Pancreas (tissue), 10 donors: ENCODE data around the gene KDM2B. TPM values are rescaled to one million over a fixed set of nuclear protein-coding genes. Genes with fewer than 3 reads are reported as not detected.

Experiments
- ATAC-seq, 4 donors: fragments of 200-7000 bp; cut with Tn5 transposase; one replicate each; pipeline versions ENCODE4 v1.8.0 to v1.9.1; 2020; ENCODE audit warnings: mild to moderate bottlenecking in 4 of 4, moderate library complexity in 4 of 4
- DNase-seq, 6 donors: peaks; one replicate each; pipeline ENCODE4 v3.0.0-alpha.2; 2020
- FAIRE-seq: peaks from 2 replicates; lab custom pipeline; 2012; peaks lifted over from hg19 to GRCh38; lab: Jason Lieb, UNC
- H3K27ac ChIP-seq, 4 donors: fragments of 200-600 bp; sonication (generic); 1 replicate in 3 of 4; 2 replicates in 1 of 4; pipeline versions ENCODE4 v1.5.0 to v1.8.0; 2020
- H3K27me3 ChIP-seq, 4 donors: fragments of 200-600 bp; one replicate each; pipeline ENCODE4 v1.8.0; 2021
- H3K36me3 ChIP-seq, 3 donors: fragments of 200-600 bp; sonication (generic) in 1 of 3; one replicate each; pipeline versions ENCODE4 v1.5.0 to v1.8.0; 2020 to 2021
- H3K4me1 ChIP-seq, 3 donors: fragments of 200-600 bp; one replicate each; pipeline ENCODE4 v1.8.0; 2021
- H3K4me3 ChIP-seq, 4 donors: fragments of 200-600 bp; sonication (generic) in 2 of 4; one replicate each; pipeline versions ENCODE4 v1.5.0 to v1.8.0; 2020 to 2021
- H3K9me3 ChIP-seq, 4 donors: fragments of 200-600 bp; one replicate each; pipeline ENCODE4 v1.8.0; 2021
- WGBS, 2 donors: extraction: QIAGEN DNeasy Blood & Tissue Kit; methylation state at CpG; one replicate each; pipeline ENCODE4 v1.1.7; 2013; 5-methylcytosine and 5-hydroxymethylcytosine counted together
- intact Hi-C, 3 donors: fragments of 100-400 bp; cut with DNase I; formaldehyde crosslinking; loops; one replicate each; pipeline versions ENCODE4 v1.11.1 to v1.14.2; 2022
- polyA plus RNA-seq, 2 donors: library from polyadenylated mRNA; stranded (reverse); fragments of 200-250 nt; gene quantifications; one replicate each; pipeline ENCODE4 v1.2.3, GENCODE V29; 2013
- total RNA-seq, 6 donors: library from RNA; stranded (reverse); fragmentation: NEBNext Ultra II Directional in 4 of 6; extraction: Animal tissue kit (Norgen Biotek cat#: 25700) in 4 of 6; gene quantifications; one replicate each; pipeline versions ENCODE4 v1.2.1 to v1.2.4, GENCODE V29; 2021 to 2023
- TF ChIP-seq, protein P1 (sequence below), 4 donors: fragments of 200-600 bp; sonication (generic) in 3 of 4; IDR thresholded peaks; one replicate each; pipeline versions ENCODE4 v1.5.0 to v1.8.0; 2021; ENCODE audit warnings: antibody characterized with exemption in 4 of 4
- donor health status: healthy with polysubstance abuse.
- donor health status: DM: no; HTN: no; CAD: no; lungs with moderate emphysema.
- donor health status: DM: no; HTN: no; CAD: no.
- donor health status: control.
- donor health status: control.
- donor health status: Bipolar disorder and iron deficiency.
- donor health status: DM: yes; HTN: yes; CAD: no.
- donor health status: DM: no; HTN: no; CAD: no.
- donor health status: DM: no; HTN: no; CAD: no.
- donor health status: DM: yes; HTN: yes; CAD: no.

Gene KDM2B
- total and polyA plus RNA-seq, 8 donors = 7.4 to 21.7 (median 10.3) TPM

DNA sequence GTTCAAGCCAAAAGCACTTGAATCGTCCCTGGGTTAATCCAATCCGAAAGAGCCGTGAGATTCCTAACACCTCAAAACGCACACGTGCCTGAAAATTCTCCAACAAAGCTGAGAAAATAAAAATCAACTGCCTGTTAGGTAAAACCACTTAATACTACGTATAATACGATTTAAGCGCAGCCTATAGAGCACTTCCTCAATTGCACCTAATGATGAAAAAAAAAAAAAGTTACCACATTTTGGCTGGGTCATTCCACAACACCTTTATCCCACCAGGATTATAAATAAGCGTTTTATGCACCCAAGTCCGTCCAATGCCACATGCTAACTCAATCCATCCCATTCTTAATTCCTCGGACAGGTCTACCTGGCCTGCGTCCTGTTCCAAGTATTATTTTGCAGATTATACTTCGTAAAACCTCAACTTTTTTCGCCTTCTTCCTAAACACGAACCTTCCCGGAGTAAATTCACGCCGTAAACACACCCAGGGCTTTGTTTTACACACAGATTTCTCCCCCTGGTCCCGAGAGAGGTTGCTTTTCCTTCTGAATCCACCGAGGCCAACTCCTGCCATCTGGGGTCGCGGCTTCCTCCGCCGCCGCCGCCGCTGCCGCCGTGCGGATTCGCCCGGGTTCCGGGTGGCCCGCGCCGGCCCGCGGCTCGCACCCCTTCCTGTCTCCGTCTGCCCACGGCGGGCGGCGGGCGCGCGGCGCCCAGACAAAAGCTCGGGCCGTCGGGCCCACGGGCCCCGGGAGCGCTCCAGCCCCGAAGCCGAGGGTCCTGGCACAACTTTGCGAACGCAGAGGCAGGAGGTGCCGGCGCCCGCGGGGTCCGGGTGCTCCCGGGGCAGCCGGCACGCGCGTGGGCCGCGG is 114.7 kb downstream of the KDM2B start:
- H3K27ac ChIP-seq = peak overlapping the region in 1 of 4 donors; percentile 20
- DNase-seq = peak in 4 of 6 donors; percentile 31 to 76 (median 58)
- FAIRE-seq = no peak
- peaks cover 0 to 8% (median 6%) of the 10 kb centered on the region in 3 donors for H3K4me1 ChIP-seq
- H3K4me3 ChIP-seq = peak overlapping the region; percentile 0 to 61 (median 48)
- WGBS, 2 donors = 12 to 16% methylated on average over 58 to 70 of the region's 70 CpGs
- no peaks in the 10 kb centered on the region for H3K27me3 ChIP-seq
- intact Hi-C loops = no loop called here
- H3K9me3 ChIP-seq = no peaks in the 10 kb centered on the region
- no peak for ATAC-seq
- TF ChIP-seq, protein P1, sequence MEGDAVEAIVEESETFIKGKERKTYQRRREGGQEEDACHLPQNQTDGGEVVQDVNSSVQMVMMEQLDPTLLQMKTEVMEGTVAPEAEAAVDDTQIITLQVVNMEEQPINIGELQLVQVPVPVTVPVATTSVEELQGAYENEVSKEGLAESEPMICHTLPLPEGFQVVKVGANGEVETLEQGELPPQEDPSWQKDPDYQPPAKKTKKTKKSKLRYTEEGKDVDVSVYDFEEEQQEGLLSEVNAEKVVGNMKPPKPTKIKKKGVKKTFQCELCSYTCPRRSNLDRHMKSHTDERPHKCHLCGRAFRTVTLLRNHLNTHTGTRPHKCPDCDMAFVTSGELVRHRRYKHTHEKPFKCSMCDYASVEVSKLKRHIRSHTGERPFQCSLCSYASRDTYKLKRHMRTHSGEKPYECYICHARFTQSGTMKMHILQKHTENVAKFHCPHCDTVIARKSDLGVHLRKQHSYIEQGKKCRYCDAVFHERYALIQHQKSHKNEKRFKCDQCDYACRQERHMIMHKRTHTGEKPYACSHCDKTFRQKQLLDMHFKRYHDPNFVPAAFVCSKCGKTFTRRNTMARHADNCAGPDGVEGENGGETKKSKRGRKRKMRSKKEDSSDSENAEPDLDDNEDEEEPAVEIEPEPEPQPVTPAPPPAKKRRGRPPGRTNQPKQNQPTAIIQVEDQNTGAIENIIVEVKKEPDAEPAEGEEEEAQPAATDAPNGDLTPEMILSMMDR (IDR thresholded peaks at IDR 0.05) = no peak
- H3K36me3 ChIP-seq = no peaks in the 10 kb centered on the region

DNA sequence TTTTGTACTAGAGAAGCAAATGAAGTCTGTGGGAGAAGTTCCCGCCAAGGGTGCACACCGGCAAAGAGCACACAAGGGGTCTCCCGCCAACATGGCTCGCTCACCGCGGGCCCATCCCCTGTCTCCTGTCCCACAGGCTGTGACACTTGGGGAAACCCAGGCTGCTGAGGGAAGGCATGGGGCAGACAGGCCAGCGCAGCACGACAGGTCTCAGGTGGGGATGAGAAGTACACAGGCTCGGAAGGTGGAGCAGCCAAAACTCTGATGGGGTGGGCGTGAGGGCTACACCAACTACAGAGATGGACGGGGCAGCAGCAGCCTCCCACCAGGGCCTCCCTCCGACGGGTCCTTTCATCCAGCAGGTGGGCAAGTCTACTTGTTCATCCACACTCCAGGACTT is 116.5 kb downstream of the KDM2B start:
- Histone ChIP-seq H3K4me1 (peaks cover 0 to 8% (median 6%) of the 10 kb centered on the region in 3 donors), H3K36me3 (no peaks in the 10 kb centered on the region), H3K27me3 (no peaks in the 10 kb centered on the region), H3K27ac (no peak overlapping the region), H3K9me3 (no peaks in the 10 kb centered on the region), H3K4me3 (no peak overlapping the region)
- WGBS, 2 donors = 95 to 98% methylated on average over 13 of the region's 13 CpGs
- intact Hi-C loops = no loop called here
- TF ChIP-seq, protein P1 (IDR thresholded peaks at IDR 0.05) = no peak
- FAIRE-seq (no peak), ATAC-seq (no peak), DNase-seq (no peak)

- no peak for DNase-seq
- peak in 2 of 4 donors; percentile 48 to 59 for ATAC-seq
Observed at GRCh38 chr12:121461048-121461447, 119.8 kb downstream of the KDM2B start.

GRCh38 chr12:121456551-121456950 is 124.3 kb downstream of the KDM2B start:
- no peaks in the 10 kb centered on the region for H3K9me3 ChIP-seq
- ATAC-seq (no peak), FAIRE-seq (no peak), DNase-seq (no peak)
- WGBS, 2 donors = 85 to 90% methylated on average over 8 of the region's 8 CpGs
- H3K27me3 ChIP-seq = no peaks in the 10 kb centered on the region
- no peak overlapping the region for H3K27ac ChIP-seq
- H3K4me3 ChIP-seq = no peak overlapping the region
- intact Hi-C loops = no loop called here
- TF ChIP-seq, protein P1 (IDR thresholded peaks at IDR 0.05) = no peak
- no peaks in the 10 kb centered on the region for H3K36me3 ChIP-seq
- no peaks in the 10 kb centered on the region for H3K4me1 ChIP-seq

More at GRCh38 chr12:121461048-121461447, 119.8 kb downstream of the KDM2B start:
- intact Hi-C loops = no loop called here
- Histone ChIP-seq H3K27me3 (no peaks in the 10 kb centered on the region), H3K27ac (no peak overlapping the region), H3K4me1 (peaks cover 0 to 8% (median 6%) of the 10 kb centered on the region in 3 donors), H3K9me3 (no peaks in the 10 kb centered on the region), H3K4me3 (no peak overlapping the region), H3K36me3 (no peaks in the 10 kb centered on the region)
- no peak for FAIRE-seq
- TF ChIP-seq, protein P1 (IDR thresholded peaks at IDR 0.05) = no peak
- WGBS, 2 donors = 91 to 93% methylated on average over 5 of the region's 5 CpGs
